H1 (cell line): ENCODE results near the gene ASCL5.

Experiments used
- CTCF ChIP-seq, 3 experiments: IDR thresholded peaks; 1 replicate in 2 of 3; 2 replicates in 1 of 3; pipeline versions ENCODE4 v1.5.1 to v1.6.1; 2011; ENCODE audit warnings: low read length in 3 of 3, mild to moderate bottlenecking in 3 of 3, inconsistent platforms in 2 of 3, low read depth in 1 of 3, moderate library complexity in 1 of 3; ENCODE audit not compliant: insufficient read depth in 1 of 3; ENCODE audit errors: control extremely low read depth in 1 of 3
- E2F6 ChIP-seq: IDR thresholded peaks from 2 replicates; pipeline ENCODE4 v1.6.1; 2012; ENCODE audit warnings: inconsistent platforms
- EGR1 ChIP-seq: IDR thresholded peaks from 2 replicates; pipeline ENCODE4 v1.6.1; 2011; ENCODE audit warnings: low read depth, low read length, borderline replicate concordance
- JUN ChIP-seq: IDR thresholded peaks from 2 replicates; pipeline ENCODE4 v1.6.1; 2011; ENCODE audit warnings: low read depth, mild to moderate bottlenecking, improper control_type of control experiment, low read length
- TAF1 ChIP-seq: IDR thresholded peaks from 2 replicates; pipeline ENCODE4 v1.6.1; 2011; ENCODE audit warnings: mild to moderate bottlenecking, low read depth, low read length
- TCF12 ChIP-seq: IDR thresholded peaks from 2 replicates; pipeline ENCODE4 v1.6.1; 2011; ENCODE audit warnings: low read depth, mild to moderate bottlenecking, low read length

- no peak for TF ChIP-seq CTCF (IDR thresholded peaks at IDR 0.05; ENCODE audit: control extremely low read depth in 1 of 3, insufficient read depth in 1 of 3, low read depth in 1 of 3, low read length in 3 of 3)
- no peak for TF ChIP-seq TAF1
- TF ChIP-seq TCF12 = no peak
- TF ChIP-seq E2F6 = no peak
- TF ChIP-seq JUN = no peak
- TF ChIP-seq EGR1 = no peak
Observed at GRCh38 chr1:201095581-201095980, 31.4 kb downstream of the ASCL5 start.
